NCI-H146 treated with DMSO at 0.1 percent for 48 hours (cell line): ENCODE results near the gene SLIT2.

Experiments
- DNase-seq: peaks from one replicate; lab custom pipeline; 2025; ENCODE audit not compliant: unreplicated experiment; lab: John Stamatoyannopoulos, UW

Gene SLIT2

DNA sequence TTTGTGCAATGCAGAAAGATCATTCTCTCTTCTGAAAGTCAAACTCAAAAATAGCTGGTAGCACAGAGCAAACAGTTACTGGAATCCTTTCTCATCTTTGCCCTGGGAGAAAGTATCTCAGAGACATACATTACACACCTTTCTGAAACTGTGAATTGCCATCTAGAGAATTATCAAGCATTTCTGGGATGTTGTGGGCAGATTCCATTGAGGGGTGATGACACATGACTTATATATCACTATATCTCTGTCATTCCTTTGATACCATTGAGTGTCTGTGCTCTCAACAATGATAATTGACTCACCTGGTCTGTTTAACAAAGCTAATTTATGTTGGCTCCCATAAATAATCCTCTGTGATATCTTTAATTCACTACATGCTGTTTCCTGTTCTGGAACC lies 13.0 kb downstream of the SLIT2 start:
- no peak for DNase-seq

DNA sequence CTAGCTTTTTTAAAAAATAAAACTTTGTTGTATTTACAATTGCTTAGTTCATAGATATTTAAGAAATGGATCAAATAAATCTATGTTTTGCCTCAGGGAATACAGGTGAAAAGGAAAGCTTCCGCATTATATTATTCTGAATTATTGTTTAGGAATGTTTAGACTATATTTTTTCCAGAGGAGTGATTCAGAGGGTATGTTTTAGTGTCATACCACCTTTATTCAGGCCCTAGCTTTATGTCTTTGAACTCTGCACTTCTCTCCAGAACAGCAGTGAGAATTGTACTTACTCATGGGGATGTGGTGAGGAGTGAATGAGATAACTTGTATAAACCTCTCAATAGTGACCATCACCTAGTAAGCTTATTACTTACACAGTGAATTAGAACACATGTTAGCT lies 14.0 kb downstream of the SLIT2 start:
- no peak for DNase-seq

GRCh38 chr4:20266215-20267082 lies 14.7 kb downstream of the SLIT2 start:
- DNase-seq: no peak

DNA sequence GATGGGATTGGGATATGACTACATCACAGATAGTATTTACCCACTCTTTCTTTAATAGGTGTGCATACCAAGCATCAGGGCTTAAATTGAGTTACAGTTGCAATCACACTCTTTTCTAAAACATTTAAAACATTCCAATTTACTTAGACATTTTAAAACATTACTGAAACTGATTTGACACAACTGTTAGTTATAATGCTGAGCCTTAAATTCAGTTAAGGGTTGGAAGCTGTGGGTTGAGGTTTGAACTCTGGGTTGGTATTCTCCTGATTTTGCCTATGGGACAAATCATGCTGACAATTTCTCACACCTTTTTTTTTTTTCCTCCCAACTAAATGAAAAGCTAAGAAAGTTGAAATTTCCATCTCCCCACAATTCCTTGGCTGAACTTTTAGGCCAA lies 16.3 kb downstream of the SLIT2 start:
- no peak for DNase-seq

DNA sequence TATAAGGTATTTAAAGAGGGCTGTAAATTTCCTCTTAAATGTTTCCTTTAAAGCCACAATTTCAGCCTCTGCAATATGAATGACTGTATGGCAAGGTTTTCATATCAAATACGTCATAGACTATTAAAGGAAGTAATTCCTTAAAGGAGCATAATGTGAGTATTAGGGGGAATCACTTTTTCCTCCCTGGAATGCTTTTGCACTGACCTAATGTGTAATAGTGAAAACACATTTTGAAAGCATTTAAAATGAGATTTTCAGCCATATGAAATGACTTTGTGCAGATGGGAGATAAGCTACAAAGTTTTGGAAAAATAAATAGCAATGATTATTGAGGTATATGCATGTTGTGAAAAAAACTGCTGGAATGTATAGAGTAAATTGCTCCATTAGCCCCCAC lies 17.6 kb downstream of the SLIT2 start:
- DNase-seq: no peak

DNA sequence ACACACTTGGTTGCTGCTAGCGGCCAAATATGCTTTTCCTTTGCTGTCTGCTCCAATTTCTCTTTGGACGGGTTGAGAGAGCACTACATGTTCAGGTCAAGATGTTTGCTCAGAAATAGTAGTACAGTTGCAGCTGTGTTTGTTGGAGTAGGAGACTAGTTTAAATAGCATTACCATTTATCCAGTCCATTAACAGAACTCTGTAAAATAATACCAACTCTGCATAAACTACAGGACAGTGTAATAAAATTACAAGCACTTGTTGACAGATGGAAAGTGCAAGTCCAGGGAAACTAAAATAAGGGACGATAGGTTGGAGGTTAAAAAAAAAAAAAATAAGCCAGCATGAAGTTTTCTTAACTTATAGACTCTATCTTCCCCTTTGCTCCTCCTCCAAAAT lies 20.2 kb downstream of the SLIT2 start:
- DNase-seq: no peak

- no peak for DNase-seq
Observed at GRCh38 chr4:20272411-20272872, 20.7 kb downstream of the SLIT2 start.

GRCh38 chr4:20273793-20274192 lies 22.1 kb downstream of the SLIT2 start:
- no peak for DNase-seq

GRCh38 chr4:20276848-20277247 lies 25.1 kb downstream of the SLIT2 start:
- no peak for DNase-seq

- no peak for DNase-seq
Observed at GRCh38 chr4:20278195-20278594, 26.5 kb downstream of the SLIT2 start.

- DNase-seq: no peak
Observed at GRCh38 chr4:20279381-20279780, 27.7 kb downstream of the SLIT2 start.

DNA sequence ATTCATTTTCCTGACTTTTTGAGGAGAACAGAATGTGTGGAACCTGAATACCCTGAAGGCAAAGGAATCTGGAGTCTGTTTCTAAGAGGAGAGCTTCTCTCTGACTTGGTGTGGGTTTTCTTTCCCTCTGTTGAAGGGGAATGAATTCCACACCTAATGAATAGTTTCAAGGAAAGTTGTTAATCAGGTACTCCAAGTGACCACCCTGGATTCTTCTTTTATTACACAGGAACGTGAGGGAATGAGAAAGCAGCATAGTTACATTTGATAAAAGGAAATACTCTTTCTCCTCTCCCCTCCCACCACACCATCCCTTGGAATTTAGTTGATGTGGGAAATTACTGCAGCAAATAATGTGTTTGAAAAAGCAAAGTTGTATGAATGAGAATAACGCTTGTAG lies 29.7 kb downstream of the SLIT2 start:
- no peak for DNase-seq

- DNase-seq: no peak
Observed at GRCh38 chr4:20283039-20283438, 31.3 kb downstream of the SLIT2 start.

DNA sequence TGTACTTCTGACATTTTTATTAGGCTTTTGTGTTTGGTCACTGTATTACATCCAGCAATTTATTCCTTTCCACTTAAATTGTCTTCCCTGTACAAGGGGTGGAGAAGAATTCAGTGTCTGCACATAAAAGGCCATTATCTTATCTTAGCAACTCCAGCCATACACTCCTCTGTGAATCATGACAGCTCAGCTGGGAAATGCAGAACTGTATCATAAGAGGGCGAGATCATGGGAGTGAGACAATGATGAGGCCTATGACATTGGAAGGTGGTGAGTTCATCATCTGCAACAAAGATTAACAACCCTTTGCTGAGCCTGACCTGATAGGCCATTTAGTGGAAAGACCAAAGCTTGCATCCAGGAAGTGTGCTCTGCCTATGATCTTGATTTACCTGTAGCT lies 33.3 kb downstream of the SLIT2 start:
- no peak for DNase-seq

GRCh38 chr4:20287246-20287645 lies 35.5 kb downstream of the SLIT2 start:
- no peak for DNase-seq

GRCh38 chr4:20288047-20288650 lies 36.4 kb downstream of the SLIT2 start:
- no peak for DNase-seq

DNA sequence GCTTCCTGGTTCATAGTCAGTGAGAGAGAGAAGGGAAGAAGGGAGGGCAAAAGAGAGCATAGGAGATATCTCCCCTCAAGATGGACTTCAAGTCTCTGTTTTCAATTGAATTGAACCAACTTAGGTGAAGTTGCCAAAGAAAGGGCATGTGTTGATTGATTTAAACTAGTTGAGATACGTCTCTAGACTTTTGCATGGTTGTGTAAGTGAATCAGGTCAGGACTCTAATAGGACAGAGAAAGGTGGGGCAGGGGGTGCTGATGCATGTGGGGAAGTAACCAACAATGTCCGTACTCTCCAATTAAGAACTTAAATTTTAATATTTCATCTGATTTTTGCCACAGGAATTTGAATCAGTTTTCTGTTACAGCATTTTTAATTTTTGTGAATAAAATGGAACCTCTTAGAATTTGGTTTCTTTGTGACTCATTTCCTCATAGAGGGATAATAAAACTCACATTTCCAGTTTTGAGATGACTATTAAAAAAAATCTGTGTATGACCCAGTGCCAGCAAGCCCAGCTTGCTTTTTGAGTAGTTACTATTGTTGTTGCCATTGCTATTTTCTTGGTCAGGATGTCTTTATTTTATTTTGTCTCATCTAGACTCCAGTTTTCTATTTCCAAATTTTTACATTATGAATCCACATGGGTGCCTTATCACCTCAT lies 37.3 kb downstream of the SLIT2 start:
- no peak for DNase-seq

DNA sequence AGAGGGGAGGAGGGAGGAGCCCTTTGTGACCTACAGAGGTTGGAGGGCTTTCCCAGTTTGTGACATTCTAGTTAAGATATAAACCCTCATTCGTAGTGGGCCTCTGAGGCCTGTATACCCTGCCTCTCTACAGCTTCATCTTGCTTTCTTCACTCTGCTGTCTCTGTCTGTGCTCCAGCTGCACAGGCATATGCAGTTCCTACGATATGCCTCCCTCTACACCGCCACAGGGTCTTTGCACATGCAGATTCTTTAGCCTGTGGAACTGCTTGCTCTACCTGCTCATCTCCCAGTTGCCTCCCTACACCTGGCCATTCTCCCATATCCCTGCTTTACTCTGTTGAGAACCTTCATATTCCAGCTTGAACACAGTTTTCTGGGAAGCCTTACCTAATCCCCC lies 38.1 kb downstream of the SLIT2 start:
- no peak for DNase-seq

- no peak for DNase-seq
Observed at GRCh38 chr4:20292739-20293138, 41.0 kb downstream of the SLIT2 start.

DNA sequence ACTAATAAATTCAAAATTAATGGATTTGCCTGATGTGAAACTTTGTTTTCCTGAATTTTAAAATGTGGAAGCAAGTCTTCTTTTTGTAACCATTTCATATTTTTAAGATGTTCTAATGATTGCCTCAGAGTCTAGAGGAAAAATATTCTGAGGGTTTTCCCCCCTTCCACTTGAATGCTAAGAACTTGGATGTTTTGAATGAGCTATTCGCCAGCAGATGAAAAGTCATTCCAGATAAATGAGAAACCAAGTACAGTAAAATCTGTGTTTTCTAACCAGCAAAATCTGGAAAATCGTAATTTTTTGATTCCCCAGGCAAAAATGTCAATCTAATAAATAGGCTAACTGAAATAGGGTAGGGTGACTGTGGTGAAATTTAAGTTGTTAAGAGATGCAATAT lies 45.6 kb downstream of the SLIT2 start:
- DNase-seq: no peak

DNA sequence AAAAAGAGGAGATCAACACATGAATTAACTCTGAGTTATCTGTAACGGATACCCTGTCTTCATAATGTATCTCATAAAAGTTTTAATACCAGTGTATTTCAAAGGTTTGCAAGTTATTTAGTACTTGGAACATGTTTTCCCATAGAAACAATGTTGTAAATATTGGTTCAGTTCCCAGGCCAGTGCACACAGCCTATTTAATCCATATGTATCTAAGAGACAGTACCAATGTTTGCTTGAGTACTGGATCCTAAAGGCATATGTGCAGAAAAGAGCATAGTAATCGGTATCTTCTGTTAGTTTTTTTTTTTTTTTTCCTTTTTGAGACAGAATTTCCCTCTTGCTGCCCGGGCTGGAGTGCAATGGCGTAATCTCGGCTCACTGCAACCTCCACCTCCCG lies 46.1 kb downstream of the SLIT2 start:
- no peak for DNase-seq

DNA sequence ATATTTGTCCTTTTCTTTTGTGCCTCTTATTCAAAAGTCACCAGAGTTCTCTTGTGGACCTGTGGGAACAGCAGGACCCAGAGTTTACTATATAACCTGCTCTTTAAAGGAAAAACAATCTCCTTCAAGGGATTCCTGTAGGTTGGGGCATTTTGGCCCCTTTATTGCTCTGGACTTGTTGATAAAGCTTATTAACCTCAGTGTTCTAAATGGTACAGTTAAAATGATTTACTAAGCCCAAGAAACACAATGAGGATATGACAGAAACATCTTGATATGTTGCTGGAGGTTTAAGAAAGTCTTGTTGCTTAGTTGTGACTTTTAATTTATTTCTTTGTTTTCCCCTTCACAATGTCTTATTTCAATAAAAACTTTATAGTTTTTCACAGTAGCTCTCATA lies 46.8 kb downstream of the SLIT2 start:
- DNase-seq: no peak
